ENCODE measurements around the gene IRX6.

GRCh38 chr16:55372792-55373488, 48.9 kb downstream of the IRX6 start:
- TF ChIP-seq, protein P1, sequence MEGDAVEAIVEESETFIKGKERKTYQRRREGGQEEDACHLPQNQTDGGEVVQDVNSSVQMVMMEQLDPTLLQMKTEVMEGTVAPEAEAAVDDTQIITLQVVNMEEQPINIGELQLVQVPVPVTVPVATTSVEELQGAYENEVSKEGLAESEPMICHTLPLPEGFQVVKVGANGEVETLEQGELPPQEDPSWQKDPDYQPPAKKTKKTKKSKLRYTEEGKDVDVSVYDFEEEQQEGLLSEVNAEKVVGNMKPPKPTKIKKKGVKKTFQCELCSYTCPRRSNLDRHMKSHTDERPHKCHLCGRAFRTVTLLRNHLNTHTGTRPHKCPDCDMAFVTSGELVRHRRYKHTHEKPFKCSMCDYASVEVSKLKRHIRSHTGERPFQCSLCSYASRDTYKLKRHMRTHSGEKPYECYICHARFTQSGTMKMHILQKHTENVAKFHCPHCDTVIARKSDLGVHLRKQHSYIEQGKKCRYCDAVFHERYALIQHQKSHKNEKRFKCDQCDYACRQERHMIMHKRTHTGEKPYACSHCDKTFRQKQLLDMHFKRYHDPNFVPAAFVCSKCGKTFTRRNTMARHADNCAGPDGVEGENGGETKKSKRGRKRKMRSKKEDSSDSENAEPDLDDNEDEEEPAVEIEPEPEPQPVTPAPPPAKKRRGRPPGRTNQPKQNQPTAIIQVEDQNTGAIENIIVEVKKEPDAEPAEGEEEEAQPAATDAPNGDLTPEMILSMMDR (IDR thresholded peaks at IDR 0.05), result no peak
- no peak for TF ChIP-seq POLR2A (IDR thresholded peaks at IDR 0.05)

All from uterus (tissue), 2 donors.